WTC11 (cell line): Measurements from ENCODE around the gene PHACTR2. TPM values are rescaled to one million over a fixed set of nuclear protein-coding genes. Genes with fewer than 3 reads are reported as not detected.

Experiments
- ATAC-seq: fragments of 200-7000 bp; cut with Tn5 transposase; 2 replicates; pipeline ENCODE4 v1.10.0; 2021; ENCODE audit warnings: mild to moderate bottlenecking, moderate library complexity
- CTCF ChIA-PET: fragments of 300-600 bp; sonication (Branson Sonifier 250); formaldehyde crosslinking; loops from one replicate; lab custom pipeline; 2021; ENCODE audit warnings: antibody characterized with exemption; lab: Charles Lee
- POLR2A ChIA-PET: fragments of 350-600 bp; sonication (Branson Sonifier 250); formaldehyde crosslinking; loops from one replicate; lab custom pipeline; 2021; ENCODE audit warnings: antibody characterized with exemption; lab: Charles Lee
- DNase-seq: peaks from one replicate; pipeline ENCODE4 v3.0.0; 2021; ENCODE audit warnings: low spot score
- H3K27ac Mint-ChIP-seq: 2 replicates; pipeline ENCODE4 v1.8.0; 2021; ENCODE audit warnings: mixed read lengths
- H3K27me3 Mint-ChIP-seq: 2 replicates; pipeline ENCODE4 v1.8.0; 2021; ENCODE audit warnings: low read depth, mild to moderate bottlenecking, moderate library complexity, mixed read lengths
- H3K36me3 Mint-ChIP-seq: 2 replicates; pipeline ENCODE4 v1.8.0; 2021; ENCODE audit warnings: mixed read lengths
- H3K4me1 Mint-ChIP-seq: 2 replicates; pipeline ENCODE4 v1.8.0; 2022; ENCODE audit warnings: mixed read lengths
- H3K4me3 Mint-ChIP-seq: 2 replicates; pipeline ENCODE4 v1.8.0; 2021; ENCODE audit warnings: mild to moderate bottlenecking, moderate library complexity, mixed read lengths
- H3K9me3 Mint-ChIP-seq: 2 replicates; pipeline ENCODE4 v1.8.0; 2021; ENCODE audit warnings: mixed read lengths
- ATF1 ChIP-seq: sonication (generic); formaldehyde crosslinking; IDR thresholded peaks from 2 replicates; pipeline ENCODE4 v1.8.1; 2023; ENCODE audit warnings: mild to moderate bottlenecking, moderate library complexity, missing genetic modification reagents
- ATF3 ChIP-seq: sonication (generic); formaldehyde crosslinking; conservative IDR thresholded peaks from 2 replicates; pipeline ENCODE4 v1.8.1; 2022; ENCODE audit warnings: mild to moderate bottlenecking, missing genetic modification reagents
- CDX4 ChIP-seq: fragments of 250-450 bp; sonication (Bioruptor Pico); IDR thresholded peaks from 2 replicates; pipeline ENCODE4 v1.9.0; 2021; ENCODE audit warnings: moderate library complexity, mild to moderate bottlenecking, inconsistent platforms, borderline replicate concordance
- CREM ChIP-seq: sonication (generic); formaldehyde crosslinking; IDR thresholded peaks from 2 replicates; pipeline ENCODE4 v1.8.1; 2022; ENCODE audit warnings: mild to moderate bottlenecking, missing genetic modification reagents, moderate library complexity
- E2F1 ChIP-seq: sonication (generic); formaldehyde crosslinking; IDR thresholded peaks from 2 replicates; pipeline ENCODE4 v1.8.0; 2022; ENCODE audit warnings: mild to moderate bottlenecking, missing genetic modification reagents
- ELF4 ChIP-seq: sonication (generic); formaldehyde crosslinking; IDR thresholded peaks from 2 replicates; pipeline ENCODE4 v1.8.1; 2022; ENCODE audit warnings: low read depth, mild to moderate bottlenecking, moderate library complexity, missing genetic modification reagents
- FOXJ3 ChIP-seq: sonication (generic); formaldehyde crosslinking; IDR thresholded peaks from 2 replicates; pipeline ENCODE4 v1.9.0; 2021; ENCODE audit warnings: missing genetic modification reagents, mild to moderate bottlenecking, borderline replicate concordance
- GTF2I ChIP-seq: fragments of 250-450 bp; sonication (Bioruptor Pico); conservative IDR thresholded peaks from 2 replicates; pipeline ENCODE4 v1.4.0; 2021; ENCODE audit warnings: mild to moderate bottlenecking
- MXD4 ChIP-seq: fragments of 250-450 bp; sonication (Bioruptor Pico); IDR thresholded peaks from 2 replicates; pipeline ENCODE4 v1.8.0; 2021; ENCODE audit warnings: mild to moderate bottlenecking, moderate library complexity, borderline replicate concordance
- NFATC4 ChIP-seq: fragments of 250-450 bp; sonication (Bioruptor Pico); IDR thresholded peaks from 2 replicates; pipeline ENCODE4 v1.9.0; 2021; ENCODE audit warnings: mild to moderate bottlenecking
- NR3C1 ChIP-seq: sonication (generic); formaldehyde crosslinking; conservative IDR thresholded peaks from 2 replicates; pipeline ENCODE4 v1.8.1; 2023; ENCODE audit warnings: low read depth, mild to moderate bottlenecking, missing genetic modification reagents
- OVOL2 ChIP-seq: fragments of 250-450 bp; sonication (Bioruptor Pico); IDR thresholded peaks from 2 replicates; pipeline ENCODE4 v1.9.0; 2021; ENCODE audit warnings: mild to moderate bottlenecking, borderline replicate concordance
- SMAD3 ChIP-seq: sonication (generic); formaldehyde crosslinking; IDR thresholded peaks from 2 replicates; pipeline ENCODE4 v1.8.0; 2022; ENCODE audit warnings: missing genetic modification reagents, mild to moderate bottlenecking, borderline replicate concordance
- STAT6 ChIP-seq: sonication (generic); formaldehyde crosslinking; conservative IDR thresholded peaks from 2 replicates; pipeline ENCODE4 v1.8.1; 2023; ENCODE audit warnings: mild to moderate bottlenecking, low read depth, missing genetic modification reagents, moderate library complexity
- TP53 ChIP-seq: sonication (generic); formaldehyde crosslinking; IDR thresholded peaks from 2 replicates; pipeline ENCODE4 v1.8.1; 2023; ENCODE audit warnings: mild to moderate bottlenecking, missing genetic modification reagents
- ZBTB21 ChIP-seq: sonication (generic); formaldehyde crosslinking; IDR thresholded peaks from 2 replicates; pipeline ENCODE4 v1.8.1; 2023; ENCODE audit warnings: mild to moderate bottlenecking, missing genetic modification reagents, borderline replicate concordance
- ZNF219 ChIP-seq: sonication (generic); formaldehyde crosslinking; IDR thresholded peaks from 2 replicates; pipeline ENCODE4 v1.8.0; 2023; ENCODE audit warnings: missing genetic modification reagents, mild to moderate bottlenecking, borderline replicate concordance
- ZNF232 ChIP-seq: sonication (generic); formaldehyde crosslinking; IDR thresholded peaks from 2 replicates; pipeline ENCODE4 v1.8.0; 2022; ENCODE audit warnings: mild to moderate bottlenecking, missing genetic modification reagents
- ZNF416 ChIP-seq: fragments of 250-450 bp; sonication (Bioruptor Pico); IDR thresholded peaks from 2 replicates; pipeline ENCODE4 v1.9.0; 2021; ENCODE audit warnings: mild to moderate bottlenecking, inconsistent platforms
- ZNF512 ChIP-seq: sonication (generic); formaldehyde crosslinking; IDR thresholded peaks from 2 replicates; pipeline ENCODE4 v1.8.1; 2022; ENCODE audit warnings: missing genetic modification reagents, borderline replicate concordance
- ZNF532 ChIP-seq: fragments of 250-450 bp; sonication (Bioruptor Pico); IDR thresholded peaks from 2 replicates; pipeline ENCODE4 v1.9.0; 2021; ENCODE audit warnings: mild to moderate bottlenecking, borderline replicate concordance
- total RNA-seq: library from RNA; stranded (reverse); gene quantifications from 3 replicates; pipeline ENCODE4 v1.2.3, GENCODE V29; 2021

PHACTR2 gene
- total RNA-seq, 1 experiment from 2014 or later, result 90.5 TPM

GRCh38 chr6:143721642-143722041 lies 43.9 kb downstream of the PHACTR2 start (continued):
- TF ChIP-seq ZNF512 (CRISPR knock-in tag) (no peak), ZBTB21 (CRISPR knock-in tag) (no peak), CREM (CRISPR knock-in tag) (no peak), ZNF232 (CRISPR knock-in tag) (no peak), FOXJ3 (no peak), TP53 (CRISPR knock-in tag) (no peak), ATF1 (CRISPR knock-in tag) (no peak), STAT6 (no peak), ZNF219 (CRISPR knock-in tag) (no peak), E2F1 (CRISPR knock-in tag) (no peak)

- Mint-ChIP-seq H3K4me3 (no peak overlapping the region), H3K27me3 (no peaks in the 10 kb centered on the region; the same call in 1 of the 2 replicates), H3K4me1 (no peaks in the 10 kb centered on the region; the same call in none of the 2 replicates), H3K9me3 (peaks cover 16% of the 10 kb centered on the region), H3K36me3 (peaks cover 54% of the 10 kb centered on the region), H3K27ac (peak overlapping the region; percentile 55; the same call in 1 of the 2 replicates)
- DNase-seq, result no peak
- ChIA-PET POLR2A (no interaction called here), CTCF (no interaction called here)
- no peak for ATAC-seq
- TF ChIP-seq ZNF512 (CRISPR knock-in tag), result no peak
- TF ChIP-seq OVOL2 (CRISPR knock-in tag), result no peak
- TF ChIP-seq NR3C1, result no peak
- no peak for TF ChIP-seq MXD4
- no peak for TF ChIP-seq NFATC4 (CRISPR knock-in tag)
- no peak for TF ChIP-seq ATF3
- TF ChIP-seq ZNF532, result no peak
- no peak for TF ChIP-seq GTF2I
- TF ChIP-seq ZNF416 (CRISPR knock-in tag), result no peak
- TF ChIP-seq SMAD3, result no peak
- TF ChIP-seq CDX4 (CRISPR knock-in tag), result no peak
- no peak for TF ChIP-seq ELF4 (CRISPR knock-in tag)
Observed at GRCh38 chr6:143724876-143725275, 47.1 kb downstream of the PHACTR2 start.
